Activated naive CD8-positive, alpha-beta T cell treated with anti-CD3 and anti-CD28 coated beads, Interleukin-2, amount 10 ng/mL, durations not matched to agents 7 days and 5 days (primary cell): Measurements from ENCODE around the gene ARHGAP4. TPM values are rescaled to one million over a fixed set of nuclear protein-coding genes. Genes with fewer than 3 reads are reported as not detected.

Source experiments
- ATAC-seq: fragments of 150-1000 bp; cut with Tn5 transposase; one replicate; pipeline ENCODE4 v1.10.0; 2021; ENCODE audit warnings: low read depth, moderate library complexity
- POLR2A ChIA-PET: fragments of 350-600 bp; sonication (Branson Sonifier 250); formaldehyde crosslinking; loops from one replicate; lab custom pipeline; 2021; ENCODE audit warnings: antibody characterized with exemption; lab: Charles Lee
- DNase-seq: peaks from one replicate; pipeline ENCODE4 v3.0.0; 2021
- H3K27ac Mint-ChIP-seq: one replicate; pipeline ENCODE4 v1.8.0; 2022; ENCODE audit warnings: mild to moderate bottlenecking, mixed read lengths
- H3K27me3 Mint-ChIP-seq: one replicate; pipeline ENCODE4 v1.8.0; 2022; ENCODE audit warnings: mild to moderate bottlenecking, moderate library complexity, mixed read lengths
- H3K36me3 Mint-ChIP-seq: one replicate; pipeline ENCODE4 v1.8.0; 2021; ENCODE audit warnings: mild to moderate bottlenecking, mixed read lengths
- H3K4me1 Mint-ChIP-seq: one replicate; pipeline ENCODE4 v1.8.0; 2021; ENCODE audit warnings: mixed read lengths
- H3K4me3 Mint-ChIP-seq: one replicate; pipeline ENCODE4 v1.8.0; 2022; ENCODE audit warnings: mild to moderate bottlenecking, moderate library complexity, mixed read lengths
- H3K9me3 Mint-ChIP-seq: one replicate; pipeline ENCODE4 v1.8.0; 2021; ENCODE audit warnings: mixed read lengths
- total RNA-seq, 2 experiments: library from RNA; stranded (reverse); gene quantifications; one replicate each; pipeline ENCODE4 v1.2.3, GENCODE V29; 2021

The ARHGAP4 gene
- 100 to 1,000 TPM; 341 to 356 TPM for total RNA-seq

DNA sequence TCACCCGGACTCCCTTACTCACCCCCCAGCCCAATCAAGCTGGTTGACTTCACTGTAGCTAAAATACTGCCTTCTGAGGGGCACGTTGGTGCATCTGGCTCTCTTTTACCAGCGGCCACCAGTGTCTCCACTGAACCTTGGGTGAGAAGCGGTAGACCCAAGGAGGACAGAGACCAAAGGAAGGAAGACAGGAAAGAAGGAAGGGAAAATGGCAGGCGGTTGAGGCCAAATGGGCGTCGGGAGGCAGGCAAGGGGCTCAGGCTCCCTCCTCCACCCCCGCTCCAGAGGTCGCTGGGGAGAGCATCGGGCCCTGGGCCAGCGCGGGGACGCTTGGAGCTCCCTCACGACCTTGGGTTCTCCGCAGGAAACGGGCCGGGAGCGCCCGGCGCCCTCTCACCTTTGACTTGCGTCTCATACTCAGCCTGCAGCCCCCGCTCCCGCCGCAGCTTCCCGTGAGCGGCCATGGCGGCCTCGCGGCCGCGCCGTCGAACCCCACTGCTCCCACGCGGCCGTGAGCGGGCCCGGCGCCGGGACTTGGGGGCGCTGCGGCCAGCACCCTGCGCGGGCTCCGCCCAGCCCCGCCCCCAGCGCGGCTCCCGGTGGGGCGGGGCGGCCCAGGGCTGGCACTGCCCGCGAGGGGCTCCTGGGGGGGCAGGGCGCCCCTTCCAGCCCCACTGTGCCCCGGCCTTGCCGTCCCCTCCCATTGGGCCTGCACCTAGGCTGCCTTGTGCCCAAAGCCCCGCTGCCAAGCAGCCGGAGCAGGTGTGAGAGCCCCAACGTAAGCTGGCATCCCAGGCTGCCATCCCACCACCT, at the start of gene ARHGAP4:
ARHGAP4 (minus strand) TSS at position 526 of the 813 bp plus-strand sequence; CDS start at position 464, 62 bp downstream.
- Mint-ChIP-seq H3K4me1 (peaks cover 19% of the 10 kb centered on the region), H3K27me3 (no peaks in the 10 kb centered on the region), H3K9me3 (no peaks in the 10 kb centered on the region), H3K36me3 (peaks cover 23% of the 10 kb centered on the region), H3K4me3 (peak within 1 kb of the TSS; percentile 97), H3K27ac (peak within 1 kb of the TSS; percentile 98)
- ATAC-seq: peak; percentile 3
- DNase-seq: no peak
- POLR2A ChIA-PET: interaction anchor here (0.8 to 9.1 kb wide), 15 partner anchors 11 to 199 kb away, joined by 3 to 185 read pairs (median 8); partner anchors contain the start of genes HCFC1, IDH3G, NAA10 and RENBP

DNA sequence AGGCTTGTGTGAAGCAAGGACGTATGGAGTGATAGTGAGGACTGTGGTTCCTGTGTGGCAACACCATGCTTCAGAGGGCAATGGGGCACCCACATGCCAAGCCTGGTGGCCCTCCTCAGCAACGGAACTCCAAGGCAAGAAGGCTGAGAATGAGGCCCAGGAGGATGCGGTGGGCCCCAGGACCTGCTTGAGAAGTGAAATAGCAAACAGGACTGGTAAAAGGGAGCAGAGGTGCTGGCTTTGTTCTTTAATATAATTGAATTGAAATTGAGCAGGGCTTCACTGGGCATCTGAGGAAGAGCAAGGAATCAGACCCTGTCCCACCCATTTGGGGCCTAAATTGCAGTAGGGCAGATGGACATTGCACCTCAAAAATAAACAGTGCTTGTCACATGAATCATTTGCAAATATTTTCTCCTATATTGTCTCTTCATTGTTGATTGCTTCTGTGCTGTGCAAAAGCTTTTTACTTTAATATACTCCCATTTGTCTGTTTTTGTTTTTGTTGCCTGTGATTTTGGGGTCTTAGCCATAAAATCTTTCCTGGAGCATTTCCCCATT, 48.7 kb upstream of the ARHGAP4 start:
- DNase-seq (no peak), ATAC-seq (no peak)
- Mint-ChIP-seq H3K27me3 (no peaks in the 10 kb centered on the region), H3K4me3 (peak overlapping the region; percentile 88), H3K36me3 (peaks cover 4% of the 10 kb centered on the region), H3K27ac (peak overlapping the region; percentile 95), H3K4me1 (peaks cover 10% of the 10 kb centered on the region), H3K9me3 (no peaks in the 10 kb centered on the region)
- POLR2A ChIA-PET: interaction anchor here (1.0 to 6.9 kb wide), 4 partner anchors 8 to 45 kb away, joined by 4 to 62 read pairs (median 21); partner anchors contain the start of gene IRAK1

DNA sequence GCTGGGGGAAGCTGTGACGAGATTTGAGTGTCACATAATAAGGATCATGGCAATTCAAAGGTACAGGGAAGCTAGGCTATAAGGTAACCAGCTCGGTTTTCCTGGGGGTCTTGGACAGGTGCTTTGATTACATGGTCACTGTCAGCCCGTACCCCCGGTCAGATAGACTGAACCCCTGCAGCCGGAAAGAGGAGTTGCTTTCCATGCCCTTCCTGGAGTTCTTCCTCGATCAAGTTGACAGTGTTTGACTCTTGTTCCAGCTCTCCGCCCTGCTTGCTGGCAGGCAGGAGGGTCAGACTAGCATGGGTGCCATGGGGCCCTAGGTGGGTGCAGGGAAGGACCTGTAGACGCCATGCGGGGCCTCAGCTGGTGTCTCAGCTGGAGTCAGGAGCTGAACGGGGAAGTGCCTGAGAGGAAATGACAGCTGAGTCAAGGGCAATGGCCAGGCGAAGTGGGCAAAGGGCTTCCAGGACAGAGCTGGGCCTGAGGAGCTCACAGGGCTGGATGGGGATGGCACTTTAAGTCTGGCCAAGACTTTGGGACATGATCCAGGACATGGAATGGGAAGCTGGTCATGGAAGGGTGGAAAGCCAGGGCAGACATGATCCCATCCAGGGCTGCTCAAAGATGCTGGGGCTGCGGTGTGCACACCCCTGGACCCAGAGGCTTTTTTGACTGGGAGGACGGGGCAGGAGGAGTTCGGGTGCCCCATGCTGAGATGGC, 48.1 kb upstream of the ARHGAP4 start:
- H3K27ac Mint-ChIP-seq: peak overlapping the region; percentile 95
- no peaks in the 10 kb centered on the region for H3K27me3 Mint-ChIP-seq
- no peaks in the 10 kb centered on the region for H3K9me3 Mint-ChIP-seq
- ATAC-seq (no peak), DNase-seq (no peak)
- peaks cover 9% of the 10 kb centered on the region for H3K36me3 Mint-ChIP-seq
- H3K4me1 Mint-ChIP-seq: peaks cover 10% of the 10 kb centered on the region
- POLR2A ChIA-PET: interaction anchor here (1.0 to 6.9 kb wide), 6 partner anchors 8 to 48 kb away, joined by 3 to 62 read pairs (median 6); partner anchors contain the start of genes ARHGAP4 and IRAK1
- H3K4me3 Mint-ChIP-seq: peak overlapping the region; percentile 88

DNA sequence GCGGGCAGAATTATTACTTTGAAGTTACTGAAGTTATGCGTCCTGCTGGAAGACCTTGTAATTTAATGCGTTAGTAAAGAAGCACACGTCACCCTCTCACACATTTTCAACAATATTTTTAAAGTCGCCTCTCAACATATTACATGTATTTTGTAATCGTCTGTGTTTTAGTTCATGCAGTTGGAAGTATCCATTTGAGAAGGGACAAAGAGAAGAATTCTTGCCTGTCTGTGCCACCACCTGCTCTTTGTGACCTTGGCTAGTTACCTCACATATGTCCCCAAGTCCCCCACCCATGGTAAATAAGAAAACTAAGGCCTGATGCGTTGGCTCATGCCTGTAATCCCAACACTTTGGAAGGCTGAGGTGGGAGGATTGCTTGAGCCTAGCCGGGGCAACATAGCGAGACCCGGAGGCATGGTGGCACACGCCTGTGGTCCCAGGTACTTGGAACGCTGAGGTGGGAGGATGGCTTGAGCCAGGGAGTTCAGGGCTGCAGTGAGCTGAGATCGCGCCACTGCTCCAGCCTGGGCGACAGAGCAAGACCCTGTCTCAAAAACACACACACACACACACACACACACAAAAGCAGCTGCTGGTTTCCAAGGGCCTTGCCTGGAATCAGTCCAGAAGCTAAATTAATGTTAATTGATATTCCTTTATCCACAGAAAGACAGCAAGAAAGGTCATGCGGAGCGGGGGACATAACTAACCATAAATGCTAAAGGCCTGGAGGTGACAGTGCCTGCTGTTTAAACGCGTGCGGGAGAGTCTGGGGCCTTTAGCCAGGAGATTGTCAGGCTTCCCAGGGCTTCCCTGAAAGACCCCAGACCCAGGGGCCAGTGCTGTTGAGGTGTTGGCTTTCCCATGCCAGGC, 47.3 kb upstream of the ARHGAP4 start:
- H3K4me3 Mint-ChIP-seq: peak overlapping the region; percentile 88
- peaks cover 10% of the 10 kb centered on the region for H3K4me1 Mint-ChIP-seq
- POLR2A ChIA-PET: interaction anchor here (0.7 to 7.6 kb wide), 11 partner anchors 8 to 80 kb away, joined by 3 to 110 read pairs (median 7); partner anchors contain the start of genes ARHGAP4 and IRAK1
- H3K27me3 Mint-ChIP-seq: no peaks in the 10 kb centered on the region
- no peak for ATAC-seq
- H3K9me3 Mint-ChIP-seq: no peaks in the 10 kb centered on the region
- H3K36me3 Mint-ChIP-seq: peaks cover 9% of the 10 kb centered on the region
- DNase-seq: no peak
- H3K27ac Mint-ChIP-seq: peak overlapping the region; percentile 95

DNA sequence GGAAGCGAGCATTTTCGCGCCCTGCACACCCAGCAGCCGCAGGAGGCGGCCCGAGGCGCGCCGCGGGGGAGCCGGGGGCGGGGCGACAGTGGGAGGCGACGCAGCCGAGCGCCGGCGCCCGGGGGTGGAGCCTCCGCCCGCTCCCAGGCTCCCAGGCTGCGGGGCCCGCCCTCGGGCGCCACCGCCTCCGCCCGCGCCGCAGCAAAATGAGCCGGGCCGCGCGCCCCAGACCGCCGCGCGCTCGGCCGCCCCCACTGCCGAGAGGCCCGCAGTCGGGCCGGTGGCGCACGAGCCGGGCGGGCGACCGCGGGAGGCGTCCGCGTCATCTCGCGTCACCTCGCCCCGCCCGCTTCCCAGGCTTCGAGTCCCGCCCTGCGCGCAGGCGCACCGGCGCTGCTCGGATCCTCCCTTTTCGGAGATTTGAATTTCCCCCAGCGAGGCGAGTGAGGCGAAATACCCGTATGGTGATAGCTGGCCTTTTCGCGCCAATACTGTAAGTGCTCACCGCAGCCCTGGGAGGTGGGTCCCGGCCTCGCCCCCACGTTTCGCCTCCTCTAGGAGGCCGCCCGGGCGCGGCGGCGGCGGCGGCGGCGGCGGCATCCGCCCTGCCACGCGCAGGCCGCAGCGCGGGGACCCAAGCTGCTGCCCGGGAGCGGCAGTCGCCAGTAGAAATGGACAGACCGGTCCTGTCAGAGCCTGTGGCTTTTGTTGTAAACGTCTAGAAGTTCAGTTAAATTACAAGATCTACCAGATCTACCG, 46.5 kb upstream of the ARHGAP4 start, which contains the start of gene TMEM187:
TMEM187 (plus strand) TSS at position 387 of the 759 bp plus-strand sequence. CDS start 9,309 bp downstream, outside the sequence.
- peaks cover 16% of the 10 kb centered on the region for H3K36me3 Mint-ChIP-seq
- DNase-seq (peak; percentile 90), ATAC-seq (peak; percentile 48)
- POLR2A ChIA-PET: interaction anchor here (0.6 to 7.6 kb wide), 10 partner anchors 9 to 82 kb away, joined by 3 to 110 read pairs (median 8); partner anchors contain the start of genes ARHGAP4 and IRAK1
- peaks cover 10% of the 10 kb centered on the region for H3K4me1 Mint-ChIP-seq
- no peaks in the 10 kb centered on the region for H3K27me3 Mint-ChIP-seq
- no peaks in the 10 kb centered on the region for H3K9me3 Mint-ChIP-seq
- H3K4me3 Mint-ChIP-seq: peak within 1 kb of the TSS; percentile 100
- peak within 1 kb of the TSS; percentile 100 for H3K27ac Mint-ChIP-seq

DNA sequence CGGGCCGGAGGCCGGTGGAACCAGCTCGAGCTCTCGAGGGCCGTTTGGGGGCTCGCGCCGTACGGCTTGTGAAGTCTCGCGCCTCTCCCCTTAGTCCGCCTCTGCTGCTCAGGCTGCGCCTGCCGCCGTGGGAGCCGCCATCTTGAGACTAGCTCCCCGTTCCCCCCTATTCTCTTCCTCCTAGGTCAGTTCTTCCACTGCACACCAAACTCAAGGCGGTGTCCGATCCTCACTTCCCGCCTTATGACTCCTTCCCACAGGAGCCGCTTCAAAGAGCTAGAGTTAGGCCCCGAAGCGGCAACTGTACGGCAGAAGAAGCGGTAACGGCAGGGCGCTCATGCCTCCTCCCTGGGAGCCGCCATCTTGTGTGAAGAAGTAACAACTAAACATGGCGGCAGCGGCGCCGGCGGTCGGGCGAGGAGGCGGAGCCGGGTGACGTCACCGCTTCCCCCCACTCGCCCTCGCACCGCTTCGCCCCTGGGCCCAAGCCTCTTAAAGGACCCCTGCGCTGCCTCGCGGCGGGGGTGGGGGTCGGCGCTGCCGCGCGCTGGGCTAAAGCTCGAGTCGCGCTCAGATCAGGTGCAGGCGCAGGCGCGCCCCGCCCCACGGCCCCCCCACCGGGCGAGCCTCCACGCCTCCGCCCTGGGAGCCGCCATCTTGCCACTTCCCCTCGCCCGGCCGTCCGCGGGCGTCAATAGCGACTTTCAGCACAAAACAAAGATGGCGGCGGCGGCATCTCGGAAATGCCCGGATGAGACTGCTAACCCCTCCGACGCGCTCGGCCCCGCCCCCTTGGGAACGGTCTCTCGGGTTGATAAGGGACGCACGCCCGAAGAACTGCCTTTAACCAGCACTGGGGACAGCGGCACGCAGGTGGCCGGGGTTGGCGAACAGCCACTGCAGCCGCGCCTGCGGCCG, 45.6 kb upstream of the ARHGAP4 start, which contains the start of gene HCFC1:
HCFC1 (minus strand) TSS at position 369 of the 918 bp plus-strand sequence. CDS start 978 bp downstream, outside the sequence.
- Mint-ChIP-seq H3K4me3 (peak within 1 kb of the TSS; percentile 100), H3K27me3 (no peaks in the 10 kb centered on the region), H3K4me1 (peaks cover 12% of the 10 kb centered on the region), H3K27ac (peak within 1 kb of the TSS; percentile 100), H3K36me3 (peaks cover 20% of the 10 kb centered on the region), H3K9me3 (no peaks in the 10 kb centered on the region)
- DNase-seq (peak; percentile 88), ATAC-seq (peak; percentile 31)
- POLR2A ChIA-PET: interaction anchor here (0.6 to 7.6 kb wide), 12 partner anchors 10 to 83 kb away, joined by 3 to 110 read pairs (median 7); partner anchors contain the start of genes ARHGAP4 and IRAK1

DNA sequence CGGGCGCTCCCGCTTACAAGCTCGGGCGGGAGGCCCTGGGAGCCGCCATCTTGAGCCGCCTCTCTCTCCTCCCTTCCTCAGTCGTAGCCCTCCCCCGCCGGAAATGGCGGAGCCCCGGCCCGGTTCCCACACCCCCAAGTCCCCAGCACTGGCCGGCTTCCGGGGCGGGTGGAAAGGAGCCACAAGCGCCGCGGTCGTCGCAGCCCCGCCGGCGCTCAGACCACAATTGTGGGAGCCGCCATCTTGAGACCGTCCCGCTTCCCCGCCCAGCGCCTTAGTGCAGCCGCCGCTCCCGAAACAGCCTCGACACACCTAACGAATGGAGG, 45.0 kb upstream of the ARHGAP4 start:
- H3K27me3 Mint-ChIP-seq: no peaks in the 10 kb centered on the region
- peak overlapping the region; percentile 100 for H3K27ac Mint-ChIP-seq
- H3K4me1 Mint-ChIP-seq: peaks cover 16% of the 10 kb centered on the region
- POLR2A ChIA-PET: interaction anchor here (0.9 to 7.6 kb wide), 10 partner anchors 11 to 56 kb away, joined by 3 to 110 read pairs (median 7); partner anchors contain the start of genes ARHGAP4 and IRAK1
- peaks cover 20% of the 10 kb centered on the region for H3K36me3 Mint-ChIP-seq
- H3K9me3 Mint-ChIP-seq: no peaks in the 10 kb centered on the region
- peak overlapping the region; percentile 100 for H3K4me3 Mint-ChIP-seq
- ATAC-seq (peak; percentile 23), DNase-seq (peak; percentile 84)

DNA sequence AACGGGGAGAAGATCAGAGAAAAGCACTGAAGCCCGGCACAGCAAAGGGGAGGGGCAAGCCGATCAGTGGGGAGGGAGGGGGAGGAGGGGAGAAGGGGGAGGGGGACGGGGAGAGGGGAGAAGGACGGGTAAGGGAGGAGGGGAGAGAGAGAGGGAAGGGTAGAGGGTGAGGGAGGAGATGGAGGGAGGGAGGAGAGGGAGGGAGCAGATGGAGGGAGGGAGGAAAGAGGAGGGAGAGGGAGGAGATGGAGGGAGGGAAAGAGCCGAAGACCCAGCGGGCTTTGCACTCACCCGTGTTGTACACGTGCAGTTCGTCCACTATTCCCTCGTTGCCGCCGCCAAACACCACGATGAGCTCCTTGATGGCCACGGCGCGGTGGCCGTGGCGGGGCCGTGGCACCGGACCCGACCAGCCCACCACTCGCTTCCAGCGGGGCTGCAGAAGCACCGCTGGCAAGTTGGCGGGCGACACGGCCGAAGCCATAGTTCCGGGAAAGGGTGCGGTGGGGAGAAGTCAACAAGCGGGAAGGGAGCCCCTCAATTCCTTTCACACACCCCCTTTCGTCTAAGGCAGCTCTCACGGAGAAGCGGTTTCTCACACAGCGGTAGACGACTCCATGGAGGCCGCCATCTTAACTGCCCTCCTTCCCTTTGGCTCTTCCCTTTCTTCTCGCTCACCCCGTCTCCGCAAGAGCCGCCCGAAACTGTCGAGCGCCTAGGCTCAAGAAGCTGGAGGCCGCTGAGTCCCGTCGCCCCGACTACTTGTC, 44.5 kb upstream of the ARHGAP4 start:
- Mint-ChIP-seq H3K9me3 (no peaks in the 10 kb centered on the region), H3K27me3 (no peaks in the 10 kb centered on the region), H3K36me3 (peaks cover 20% of the 10 kb centered on the region), H3K4me1 (peaks cover 14% of the 10 kb centered on the region), H3K27ac (peak overlapping the region; percentile 100), H3K4me3 (peak overlapping the region; percentile 100)
- POLR2A ChIA-PET: interaction anchor here (1.1 to 7.6 kb wide), 11 partner anchors 10 to 56 kb away, joined by 3 to 110 read pairs (median 7); partner anchors contain the start of genes ARHGAP4 and IRAK1
- ATAC-seq: peak; percentile 5
- no peak for DNase-seq

DNA sequence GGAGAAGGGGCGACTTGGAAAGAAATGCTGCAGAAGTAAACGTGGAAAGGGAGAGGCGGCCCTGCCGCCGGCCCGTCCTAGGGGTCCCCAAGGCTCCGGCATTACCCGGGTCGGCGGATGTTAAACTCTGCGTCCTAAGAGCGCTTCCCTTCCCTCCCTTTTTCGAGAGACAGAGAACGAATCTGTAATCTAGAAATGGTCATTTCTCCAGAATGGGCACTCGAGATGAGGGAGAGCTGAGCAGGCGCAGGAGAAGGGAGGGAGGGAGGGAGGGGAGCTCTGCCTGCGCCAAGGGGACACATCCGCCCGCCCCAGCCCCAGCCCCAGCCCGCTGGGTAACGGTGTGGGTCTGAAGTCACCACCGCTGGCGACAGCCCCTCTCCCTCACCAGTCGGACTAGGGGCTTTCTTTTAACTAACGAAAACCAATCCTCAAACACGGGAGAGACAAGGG, 43.9 kb upstream of the ARHGAP4 start:
- ATAC-seq: no peak
- Mint-ChIP-seq H3K27me3 (no peaks in the 10 kb centered on the region), H3K4me1 (peaks cover 14% of the 10 kb centered on the region), H3K9me3 (no peaks in the 10 kb centered on the region), H3K4me3 (peak overlapping the region; percentile 100), H3K27ac (peak overlapping the region; percentile 100), H3K36me3 (peaks cover 20% of the 10 kb centered on the region)
- POLR2A ChIA-PET: interaction anchor here (1.2 to 7.6 kb wide), 8 partner anchors 11 to 57 kb away, joined by 3 to 110 read pairs (median 22); partner anchors contain the start of genes ARHGAP4 and IRAK1
- DNase-seq: peak; percentile 54
